Measurements from ENCODE around the gene USP54. TPM values are rescaled to one million over a fixed set of nuclear protein-coding genes. Genes with fewer than 3 reads are reported as not detected.

The USP54 gene
- total and polyA plus RNA-seq, 9 of the 15 experiments (the other 6 are each of a cell fraction or from before 2014, with no cell fraction given): 3.8 to 40.1 (median 16.9) TPM

DNA sequence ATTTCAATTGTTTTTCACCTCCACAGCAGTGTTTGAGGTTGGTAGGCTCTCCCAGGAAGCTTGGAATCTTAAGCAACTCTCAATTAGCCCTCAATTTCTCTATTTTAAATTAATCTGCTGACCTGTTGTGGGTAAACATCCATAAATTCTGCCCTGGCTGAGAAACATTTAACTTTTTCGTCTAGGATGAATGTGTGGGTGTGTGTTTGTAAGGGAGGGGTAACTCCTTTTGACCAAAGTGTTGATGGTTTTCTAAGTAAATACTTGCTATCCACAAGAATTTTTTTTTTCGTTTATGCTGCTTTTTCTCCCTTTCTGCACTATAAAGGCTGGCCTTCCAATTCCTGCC is 96.3 kb downstream of the USP54 start:
- TSS peak; percentile 65 for BruUV-seq (replicated peaks)
- CTCF ChIA-PET (ENCODE audit: low intra/inter-chr PET ratio): no interaction called here
- FAIRE-seq: peak; percentile 49

More for the DNA sequence above, 96.3 kb downstream of the USP54 start:
- peaks cover 12% of the 10 kb centered on the region; the same call in 1 of the 3 replicates for H3K36me3 ChIP-seq (ENCODE audit: control insufficient read depth, insufficient read depth, low read length)
- H3K4me1 ChIP-seq (replicated peaks in 1 of 2; ENCODE audit: control insufficient read depth in 2 of 2, insufficient read depth in 2 of 2, low read length in 2 of 2): peaks cover 10 to 12% of the 10 kb centered on the region in 2 experiments; a peak in 4 of 5 replicates
- peak overlapping the region; percentile 96 for H3K27ac ChIP-seq (ENCODE audit: extremely low read depth, low read depth, low read length)
- no peaks in the 10 kb centered on the region for H3K9me3 ChIP-seq (replicated peaks; ENCODE audit: control insufficient read depth, insufficient read depth, low read depth, low read length)
- H3K27me3 ChIP-seq (ENCODE audit: control insufficient read depth in 2 of 2, insufficient read depth in 2 of 2, low read length in 2 of 2): no peaks in the 10 kb centered on the region
- POLR2A ChIA-PET: interaction anchor here (0.6 to 1.9 kb wide), 8 partner anchors 9 to 379 kb away, joined by 3 to 7 read pairs (median 3); partner anchors contain the start of gene ANXA7
- peak overlapping the region; percentile 92 for H2AFZ ChIP-seq (ENCODE audit: low read depth, low read length)
- in situ Hi-C loops (cut with MboI): no loop called here
- H3K79me2 ChIP-seq (ENCODE audit: control insufficient read depth, insufficient read depth, low read length): peaks cover 58% of the 10 kb centered on the region
- intact Hi-C loops (cut with micrococcal nuclease): loop anchor here (5.0 kb wide), 2 partner anchors 83 to 248 kb away; partner anchors contain the start of genes ANXA7 and DNAJC9
- whole genome bisulfite sequencing (ENCODE audit: insufficient coverage, low coverage, missing lambda C conversion rate): 0% methylated on average over 2 of the region's 2 CpGs
- H3K4me2 ChIP-seq (ENCODE audit: insufficient read depth, low read length): peak overlapping the region; percentile 89
- ATAC-seq (no peak; the same call in 2 of the 3 replicates), DNase-seq (ENCODE audit: extremely low read depth in 1 of 4, low spot score in 3 of 4) (peak in 1 of 4 experiments; percentile 24)
- H3K4me3 ChIP-seq: peak overlapping the region; percentile 96
- TF ChIP-seq GATAD2B (IDR thresholded peaks at IDR 0.05; ENCODE audit: borderline replicate concordance) (peak; percentile 43; the same call in 1 of the 2 replicates), AFF1 (IDR thresholded peaks at IDR 0.05; ENCODE audit: low read depth in 1 of 2, partially characterized antibody in 2 of 2) (peak in 1 of 2 experiments; percentile 42), EGR1 (conservative IDR thresholded peaks at IDR 0.05) (peak; percentile 43; the same call in 1 of the 2 replicates), PURB (CRISPR knock-in tag; IDR thresholded peaks at IDR 0.05; ENCODE audit: low read depth) (no peak), HMBOX1 (IDR thresholded peaks at IDR 0.05) (no peak)
- TF ChIP-seq, protein P1, sequence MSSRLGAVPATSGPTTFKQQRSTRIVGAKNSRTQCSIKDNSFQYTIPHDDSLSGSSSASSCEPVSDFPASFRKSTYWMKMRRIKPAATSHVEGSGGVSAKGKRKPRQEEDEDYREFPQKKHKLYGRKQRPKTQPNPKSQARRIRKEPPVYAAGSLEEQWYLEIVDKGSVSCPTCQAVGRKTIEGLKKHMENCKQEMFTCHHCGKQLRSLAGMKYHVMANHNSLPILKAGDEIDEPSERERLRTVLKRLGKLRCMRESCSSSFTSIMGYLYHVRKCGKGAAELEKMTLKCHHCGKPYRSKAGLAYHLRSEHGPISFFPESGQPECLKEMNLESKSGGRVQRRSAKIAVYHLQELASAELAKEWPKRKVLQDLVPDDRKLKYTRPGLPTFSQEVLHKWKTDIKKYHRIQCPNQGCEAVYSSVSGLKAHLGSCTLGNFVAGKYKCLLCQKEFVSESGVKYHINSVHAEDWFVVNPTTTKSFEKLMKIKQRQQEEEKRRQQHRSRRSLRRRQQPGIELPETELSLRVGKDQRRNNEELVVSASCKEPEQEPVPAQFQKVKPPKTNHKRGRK (tag; IDR thresholded peaks at IDR 0.05): 0 out of 2 replicates have a peak, but pooled peaks have one; percentile 16
- H3K9ac ChIP-seq (ENCODE audit: insufficient read depth in 1 of 2, low read depth in 2 of 2, low read length in 2 of 2): peak overlapping the region; percentile 97 to 98
- no peaks in the 10 kb centered on the region for H4K20me1 ChIP-seq (replicated peaks; ENCODE audit: control insufficient read depth, insufficient read depth, low read length)
- H3K9me1 ChIP-seq (ENCODE audit: control insufficient read depth, insufficient read depth, low read length): no peaks in the 10 kb centered on the region

All from K562 (cell line).